Endometrial microvascular endothelial cells (primary cell): Measurements from ENCODE around the gene SHANK1. TPM values are rescaled to one million over a fixed set of nuclear protein-coding genes. Genes with fewer than 3 reads are reported as not detected.

Source experiments
- in situ Hi-C: cut with HindIII; loops from 2 replicates; pipeline ENCODE4 v1.10.0; 2017; ENCODE audit warnings: low sequenced_read_pairs, low pct_unique_long_range_greater_than_20kb; ENCODE audit errors: inconsistent ontology term
- total RNA-seq: library from RNA; depleted of rRNA; stranded (reverse); fragments of >200 nt; gene quantifications from one replicate; pipeline ENCODE4 v1.2.3, GENCODE V29; 2015; ENCODE audit errors: inconsistent ontology term

The SHANK1 gene
- total RNA-seq, 1 donor from 2014 or later: 0.28 TPM

DNA sequence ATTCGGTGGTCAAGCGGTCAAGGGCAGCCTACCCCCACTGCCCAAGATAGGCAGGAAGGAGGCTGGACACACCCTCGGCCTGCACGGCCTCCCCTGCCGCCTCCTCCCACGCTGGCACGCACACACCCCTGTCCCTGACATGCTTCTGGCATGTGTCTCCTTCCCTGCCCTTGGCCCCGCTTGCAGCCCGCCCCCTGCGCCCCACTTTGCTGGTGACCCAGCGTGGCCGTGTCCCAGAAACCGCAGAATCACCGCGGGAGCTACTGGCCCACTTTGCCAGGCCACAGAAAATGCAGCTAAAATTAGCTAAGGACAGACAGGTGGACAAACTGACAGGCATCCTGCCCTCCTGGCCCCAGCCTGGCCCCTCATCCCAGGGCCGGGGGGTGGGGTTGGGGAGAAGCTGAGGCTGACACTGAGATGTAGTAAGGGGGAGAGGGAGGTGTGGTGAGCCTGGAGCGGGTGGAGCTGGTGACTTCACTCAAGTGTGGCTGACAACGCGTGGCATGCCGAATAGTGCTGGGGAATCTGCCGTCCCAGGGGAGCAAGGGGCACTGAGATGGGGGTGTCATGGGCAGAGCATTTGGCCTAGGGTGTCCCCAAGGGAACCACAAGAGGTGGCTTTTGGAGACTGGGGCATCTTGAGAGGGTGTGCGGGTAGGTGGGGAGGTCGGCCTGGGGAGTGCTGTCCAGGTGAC, 2.4 kb downstream of the SHANK1 start:
- in situ Hi-C loops: no loop called here

- in situ Hi-C loops: no loop called here
These were observed 3.2 kb downstream of the SHANK1 start for GRCh38 chr19:50716178-50717025.

- in situ Hi-C loops: no loop called here
These were observed 5.9 kb downstream of the SHANK1 start for GRCh38 chr19:50713556-50714236.

GRCh38 chr19:50712833-50713232, 6.8 kb downstream of the SHANK1 start:
- in situ Hi-C loops: no loop called here

- in situ Hi-C loops: no loop called here
These were observed 7.8 kb downstream of the SHANK1 start for GRCh38 chr19:50711805-50712204.

- in situ Hi-C loops: no loop called here
These were observed 8.4 kb downstream of the SHANK1 start for GRCh38 chr19:50711196-50711595.

DNA sequence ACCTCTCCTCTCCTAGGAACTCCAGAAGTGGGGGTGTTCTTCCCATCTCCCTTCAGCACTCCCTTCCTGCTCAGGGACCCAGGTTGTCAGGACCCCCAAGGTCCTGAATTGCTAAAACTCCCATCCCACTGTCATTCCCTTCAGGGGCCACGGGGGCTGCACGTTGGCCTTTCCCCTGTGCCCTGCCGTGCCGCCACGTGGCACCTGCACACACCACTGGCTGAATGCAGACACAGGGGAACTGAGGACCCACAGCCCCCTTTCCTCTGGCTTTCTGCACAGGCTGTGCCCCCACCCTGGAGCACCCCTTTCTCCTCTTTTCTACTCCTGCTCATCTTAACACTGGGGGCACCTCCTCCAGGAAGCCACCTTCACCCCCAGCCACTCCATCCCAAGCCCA, 9.0 kb downstream of the SHANK1 start:
- in situ Hi-C loops: no loop called here

DNA sequence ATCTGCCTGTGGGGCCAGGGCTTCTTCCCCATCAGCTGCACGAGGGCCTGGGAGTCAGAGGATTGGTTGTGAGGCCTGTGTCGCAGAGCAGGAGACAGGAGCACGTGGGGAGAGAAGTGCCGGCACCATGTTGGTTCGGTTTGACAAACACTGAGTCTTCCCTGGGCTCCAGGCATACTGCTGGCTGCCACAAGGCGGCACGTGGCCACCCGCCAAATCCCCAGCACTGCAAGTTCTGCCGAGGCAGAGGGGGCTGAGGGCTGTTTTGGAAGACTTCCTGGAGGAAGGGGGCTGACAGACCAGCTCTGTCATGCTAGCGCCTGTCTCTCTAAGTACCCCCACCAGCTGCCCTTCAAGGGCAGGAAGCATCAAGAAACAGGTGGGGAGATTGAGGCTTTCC, 9.5 kb downstream of the SHANK1 start:
- in situ Hi-C loops: no loop called here

DNA sequence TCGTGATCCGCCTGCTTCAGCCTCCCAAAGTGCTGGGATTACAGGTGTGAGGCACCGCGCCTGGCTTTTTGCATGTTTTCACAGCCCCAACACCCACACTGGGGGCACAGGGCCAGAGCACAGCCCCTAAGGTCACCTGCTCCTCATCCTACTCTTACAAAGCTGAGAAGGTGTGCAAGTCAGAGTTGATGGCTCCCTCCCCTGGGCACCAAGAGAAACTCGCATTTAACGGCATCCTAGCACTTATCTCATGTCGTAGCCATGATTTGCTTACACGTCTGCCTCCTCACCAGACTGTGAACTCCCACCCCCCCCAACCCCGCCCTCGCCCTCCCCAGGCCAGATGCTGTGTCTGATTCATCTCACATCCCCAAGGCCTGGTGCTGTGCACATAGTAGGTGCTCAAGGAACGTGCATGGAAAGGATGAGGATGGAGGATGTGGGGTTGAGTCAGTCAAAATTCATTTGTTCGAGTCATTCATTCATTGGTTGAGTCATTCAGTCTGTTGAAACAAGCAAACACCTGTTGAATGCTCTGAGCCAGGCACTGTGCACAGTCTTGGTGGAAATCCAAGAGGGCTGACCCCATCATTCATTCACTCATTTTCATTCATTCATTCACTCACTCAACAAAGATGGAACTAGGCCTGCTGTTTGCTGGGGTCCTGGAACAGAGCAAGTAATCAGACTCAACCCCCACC, 11.3 kb downstream of the SHANK1 start:
- in situ Hi-C loops: no loop called here

DNA sequence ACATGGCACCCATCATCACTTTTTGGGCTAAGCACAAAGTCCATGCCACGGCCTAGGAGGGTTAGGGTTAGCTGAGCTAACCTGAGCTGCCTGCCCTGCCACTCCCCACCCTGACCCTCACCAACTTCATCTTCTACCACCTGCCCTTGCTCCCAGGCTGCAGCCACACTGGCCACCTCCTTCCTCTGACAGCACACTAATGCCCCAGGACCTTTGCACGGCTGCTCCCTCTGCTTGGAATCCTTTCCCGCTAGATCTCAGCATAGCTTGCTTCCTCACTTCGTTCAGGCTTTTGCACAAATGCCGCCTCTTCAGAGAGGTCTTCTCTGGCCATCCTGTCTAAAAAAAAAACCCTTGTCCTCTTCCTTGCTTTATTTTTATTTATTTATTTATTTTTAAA, 13.2 kb downstream of the SHANK1 start:
- in situ Hi-C loops: no loop called here

DNA sequence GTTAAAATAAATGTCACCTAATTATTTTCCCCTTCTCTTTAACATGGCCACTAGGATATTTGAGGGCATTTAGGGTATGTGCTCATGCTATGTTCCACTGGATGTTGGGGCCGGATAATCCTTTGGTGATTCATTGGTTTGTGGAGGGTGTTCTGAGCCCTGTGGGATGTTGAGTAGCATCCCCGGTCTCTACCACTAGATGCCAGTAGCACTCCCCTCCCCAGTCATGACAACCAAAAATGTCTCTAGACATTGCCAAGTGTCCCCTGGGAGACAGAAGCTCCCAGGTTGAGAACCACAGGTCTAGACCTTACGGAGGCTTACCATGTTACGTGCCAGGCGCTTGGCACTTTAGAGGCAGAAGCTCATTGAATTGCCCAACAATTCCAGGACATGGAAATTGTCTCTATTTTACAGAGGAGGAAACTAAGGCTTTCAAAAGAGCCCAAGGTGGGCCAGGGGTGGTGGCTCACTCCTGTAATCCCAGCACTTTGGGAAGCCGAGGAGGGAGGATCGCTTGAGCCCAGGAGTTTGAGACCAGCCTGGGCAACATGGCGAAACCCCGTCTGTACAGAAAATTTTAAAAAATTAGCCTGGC, 14.1 kb downstream of the SHANK1 start:
- in situ Hi-C loops: no loop called here

DNA sequence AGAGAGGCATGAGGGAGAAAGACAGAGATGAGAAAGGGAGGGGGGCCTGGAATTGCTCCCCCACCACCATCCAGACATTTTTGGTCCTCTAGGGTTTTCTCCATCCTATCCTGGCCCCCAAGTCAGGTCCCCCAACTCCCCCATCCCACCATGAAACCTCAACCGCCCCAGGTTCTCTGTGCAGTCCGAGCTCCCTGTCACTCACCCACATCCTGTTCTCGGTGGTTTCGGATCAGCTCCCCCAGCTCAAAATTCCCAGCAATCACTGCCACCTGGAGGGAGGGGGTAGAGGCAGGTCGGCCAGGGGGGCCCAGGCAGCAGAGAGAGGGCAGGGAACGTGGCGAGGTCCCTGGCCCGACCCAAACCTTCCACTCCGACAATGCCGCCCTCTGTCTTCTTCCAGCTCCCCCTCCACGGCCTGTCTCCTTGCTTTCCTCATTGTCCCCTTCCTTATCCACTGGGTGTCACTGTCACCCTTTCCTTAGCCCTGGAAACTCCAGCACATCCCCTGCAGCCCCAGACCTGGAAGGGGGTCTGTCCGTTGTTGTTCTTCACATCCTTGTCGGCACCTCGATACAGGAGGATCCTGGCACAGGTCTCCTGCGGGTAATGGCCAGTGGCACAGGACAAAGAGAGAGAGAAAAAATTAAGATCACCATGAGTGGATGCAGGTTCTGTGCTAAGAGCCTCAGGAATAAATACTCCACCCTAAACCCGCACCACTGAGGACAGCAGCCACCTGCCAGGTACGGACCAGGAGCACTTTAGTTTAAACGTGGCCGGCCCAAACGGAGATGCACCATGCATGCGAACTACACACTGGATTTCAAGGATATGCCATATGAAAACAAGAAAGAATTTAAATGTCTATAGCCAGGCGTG, 15.4 kb downstream of the SHANK1 start:
- in situ Hi-C loops: no loop called here

DNA sequence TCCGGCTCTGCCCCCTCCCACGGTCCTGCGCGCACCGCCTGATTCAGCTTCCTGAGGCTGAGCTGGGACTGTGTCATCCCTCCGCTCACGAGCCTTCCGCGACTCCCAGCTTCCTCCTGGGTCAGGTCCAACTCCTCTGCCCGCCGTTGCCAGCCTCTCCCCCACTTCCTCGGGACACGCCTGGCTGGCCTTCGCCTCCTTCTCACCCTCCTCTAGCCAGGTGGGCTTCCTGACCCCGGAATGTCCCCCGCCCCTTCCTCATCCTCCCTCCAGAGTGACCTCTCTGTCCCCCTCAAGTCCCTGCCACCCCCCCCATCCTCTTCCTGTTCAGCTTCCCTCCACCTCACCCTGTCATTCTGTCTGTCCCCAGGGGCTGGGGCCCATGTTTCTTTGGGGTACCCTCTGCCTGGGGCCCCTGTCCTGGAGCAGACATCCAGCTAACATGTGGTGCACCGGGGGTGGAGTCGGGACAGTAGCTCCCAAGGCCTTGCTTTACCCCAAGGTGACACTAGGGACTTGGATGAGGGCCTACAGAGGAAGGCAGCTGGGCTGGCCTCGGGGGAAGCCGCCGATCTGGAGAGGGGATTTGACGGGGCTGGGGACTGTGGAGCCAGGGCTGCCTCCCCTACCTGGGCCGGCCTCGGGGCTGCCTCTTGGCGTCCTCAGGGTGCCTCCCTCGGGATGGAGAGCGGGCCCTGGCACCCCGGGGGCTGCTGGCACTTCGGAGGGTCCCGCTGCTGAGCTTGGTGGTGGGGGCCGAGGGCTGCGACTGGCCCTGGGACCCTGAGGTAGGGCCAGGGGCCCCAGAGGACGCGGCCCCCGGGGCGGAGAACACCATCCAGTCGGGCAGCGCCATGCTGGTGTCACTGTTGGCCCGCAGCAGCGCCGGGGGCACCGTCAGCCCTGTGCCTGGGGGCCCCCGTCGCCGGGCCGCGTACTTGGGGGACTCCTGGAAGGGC, 16.5 kb downstream of the SHANK1 start:
- in situ Hi-C loops: no loop called here

GRCh38 chr19:50702158-50702870, 17.3 kb downstream of the SHANK1 start:
- in situ Hi-C loops: no loop called here

DNA sequence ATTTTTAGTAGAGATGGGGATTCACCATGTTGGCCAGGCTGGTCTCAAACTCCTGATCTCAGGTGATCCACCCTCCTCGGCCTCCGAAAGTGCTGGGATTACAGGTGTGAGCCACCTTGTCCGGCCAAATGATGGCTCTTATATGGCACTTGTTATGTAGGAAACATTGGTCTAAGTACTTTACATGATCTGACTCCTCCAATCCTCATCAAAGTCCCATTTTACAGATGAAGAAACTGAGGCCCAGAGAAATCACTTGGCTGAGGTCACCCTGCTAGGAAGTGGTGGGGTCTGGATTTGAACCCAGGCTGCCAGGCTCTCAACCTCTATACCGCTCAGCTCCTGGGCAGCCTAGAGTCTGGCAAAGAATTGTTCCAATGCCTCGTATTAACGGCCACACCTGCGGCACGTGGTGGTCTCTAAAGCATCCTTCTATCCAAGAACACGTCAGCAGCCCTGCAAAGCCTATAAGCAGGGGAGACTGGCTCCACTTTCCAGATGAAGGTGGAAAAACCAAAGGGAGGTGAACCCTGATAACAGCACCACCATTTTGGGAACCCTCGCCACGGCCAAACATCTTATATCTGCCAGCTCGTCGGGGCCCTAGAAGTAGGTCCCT, 18.1 kb downstream of the SHANK1 start:
- in situ Hi-C loops: no loop called here
